Measurements from ENCODE around the gene LRMDA.

The LRMDA gene

GRCh38 chr10:75649466-75649865 is 218.0 kb downstream of the LRMDA start:
- Histone ChIP-seq H3K27me3 (ENCODE audit: control insufficient read depth, insufficient read depth, low read length) (no peaks in the 10 kb centered on the region), H3K4me1 (no peaks in the 10 kb centered on the region), H3K9me3 (ENCODE audit: control insufficient read depth, low read length) (no peaks in the 10 kb centered on the region), H3K4me3 (ENCODE audit: low read depth, low read length) (no peak overlapping the region), H3K9ac (no peak overlapping the region), H3K4me2 (ENCODE audit: low read length) (no peak overlapping the region), H3K27ac (no peak overlapping the region), H2AFZ (no peak overlapping the region), H3K36me3 (ENCODE audit: control insufficient read depth, insufficient read depth, low read length) (no peaks in the 10 kb centered on the region), H3K79me2 (no peaks in the 10 kb centered on the region)
- TF ChIP-seq, protein P1, sequence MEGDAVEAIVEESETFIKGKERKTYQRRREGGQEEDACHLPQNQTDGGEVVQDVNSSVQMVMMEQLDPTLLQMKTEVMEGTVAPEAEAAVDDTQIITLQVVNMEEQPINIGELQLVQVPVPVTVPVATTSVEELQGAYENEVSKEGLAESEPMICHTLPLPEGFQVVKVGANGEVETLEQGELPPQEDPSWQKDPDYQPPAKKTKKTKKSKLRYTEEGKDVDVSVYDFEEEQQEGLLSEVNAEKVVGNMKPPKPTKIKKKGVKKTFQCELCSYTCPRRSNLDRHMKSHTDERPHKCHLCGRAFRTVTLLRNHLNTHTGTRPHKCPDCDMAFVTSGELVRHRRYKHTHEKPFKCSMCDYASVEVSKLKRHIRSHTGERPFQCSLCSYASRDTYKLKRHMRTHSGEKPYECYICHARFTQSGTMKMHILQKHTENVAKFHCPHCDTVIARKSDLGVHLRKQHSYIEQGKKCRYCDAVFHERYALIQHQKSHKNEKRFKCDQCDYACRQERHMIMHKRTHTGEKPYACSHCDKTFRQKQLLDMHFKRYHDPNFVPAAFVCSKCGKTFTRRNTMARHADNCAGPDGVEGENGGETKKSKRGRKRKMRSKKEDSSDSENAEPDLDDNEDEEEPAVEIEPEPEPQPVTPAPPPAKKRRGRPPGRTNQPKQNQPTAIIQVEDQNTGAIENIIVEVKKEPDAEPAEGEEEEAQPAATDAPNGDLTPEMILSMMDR (IDR thresholded peaks at IDR 0.05) = no peak

GRCh38 chr10:75650648-75651047 is 219.2 kb downstream of the LRMDA start:
- TF ChIP-seq, protein P1 (IDR thresholded peaks at IDR 0.05) = no peak
- Histone ChIP-seq H3K9ac (no peak overlapping the region), H2AFZ (no peak overlapping the region), H3K27ac (no peak overlapping the region), H3K4me3 (ENCODE audit: low read depth, low read length) (no peak overlapping the region), H3K4me2 (ENCODE audit: low read length) (no peak overlapping the region), H3K27me3 (ENCODE audit: control insufficient read depth, insufficient read depth, low read length) (no peaks in the 10 kb centered on the region), H3K36me3 (ENCODE audit: control insufficient read depth, insufficient read depth, low read length) (no peaks in the 10 kb centered on the region), H3K9me3 (ENCODE audit: control insufficient read depth, low read length) (no peaks in the 10 kb centered on the region), H3K4me1 (no peaks in the 10 kb centered on the region), H3K79me2 (no peaks in the 10 kb centered on the region)

DNA sequence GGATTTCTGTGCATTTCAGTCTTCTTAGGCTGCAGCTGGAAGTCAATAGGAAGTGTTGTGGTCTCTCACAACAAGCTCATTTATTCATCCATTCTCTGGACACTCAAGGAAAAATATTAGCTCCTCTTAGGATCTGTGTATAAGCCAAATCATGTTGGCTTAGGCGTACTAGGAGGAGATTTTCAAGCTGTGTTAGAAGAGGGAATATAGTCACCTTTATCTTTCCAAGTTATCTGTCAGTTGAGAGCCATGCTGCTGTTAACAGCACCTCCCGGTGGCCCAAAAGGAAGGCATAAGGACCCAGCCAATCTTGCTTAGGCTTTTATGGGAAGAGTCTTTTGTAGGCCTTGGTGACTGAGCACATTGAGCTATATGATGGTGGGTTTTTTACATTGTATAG is 220.0 kb downstream of the LRMDA start:
- H3K36me3 ChIP-seq (ENCODE audit: control insufficient read depth, insufficient read depth, low read length) = no peaks in the 10 kb centered on the region
- TF ChIP-seq, protein P1 (IDR thresholded peaks at IDR 0.05) = no peak
- no peak overlapping the region for H3K4me2 ChIP-seq (ENCODE audit: low read length)
- no peak overlapping the region for H2AFZ ChIP-seq
- no peaks in the 10 kb centered on the region for H3K27me3 ChIP-seq (ENCODE audit: control insufficient read depth, insufficient read depth, low read length)
- H3K27ac ChIP-seq = no peak overlapping the region
- H3K4me3 ChIP-seq (ENCODE audit: low read depth, low read length) = no peak overlapping the region
- no peaks in the 10 kb centered on the region for H3K4me1 ChIP-seq
- no peaks in the 10 kb centered on the region for H3K9me3 ChIP-seq (ENCODE audit: control insufficient read depth, low read length)
- no peaks in the 10 kb centered on the region for H3K79me2 ChIP-seq
- no peak overlapping the region for H3K9ac ChIP-seq

GRCh38 chr10:75652146-75652740 is 220.8 kb downstream of the LRMDA start:
- Histone ChIP-seq H3K9me3 (ENCODE audit: control insufficient read depth, low read length) (no peaks in the 10 kb centered on the region), H3K36me3 (ENCODE audit: control insufficient read depth, insufficient read depth, low read length) (no peaks in the 10 kb centered on the region), H3K4me1 (no peaks in the 10 kb centered on the region), H2AFZ (no peak overlapping the region), H3K4me3 (ENCODE audit: low read depth, low read length) (no peak overlapping the region), H3K9ac (no peak overlapping the region), H3K27ac (no peak overlapping the region), H3K4me2 (ENCODE audit: low read length) (no peak overlapping the region), H3K27me3 (ENCODE audit: control insufficient read depth, insufficient read depth, low read length) (no peaks in the 10 kb centered on the region), H3K79me2 (no peaks in the 10 kb centered on the region)
- TF ChIP-seq, protein P1 (IDR thresholded peaks at IDR 0.05) = no peak

- Histone ChIP-seq H3K27ac (no peak overlapping the region), H3K4me1 (no peaks in the 10 kb centered on the region), H3K9ac (no peak overlapping the region), H3K9me3 (ENCODE audit: control insufficient read depth, low read length) (no peaks in the 10 kb centered on the region), H2AFZ (no peak overlapping the region), H3K36me3 (ENCODE audit: control insufficient read depth, insufficient read depth, low read length) (no peaks in the 10 kb centered on the region), H3K4me3 (ENCODE audit: low read depth, low read length) (no peak overlapping the region), H3K27me3 (ENCODE audit: control insufficient read depth, insufficient read depth, low read length) (no peaks in the 10 kb centered on the region), H3K4me2 (ENCODE audit: low read length) (no peak overlapping the region), H3K79me2 (no peaks in the 10 kb centered on the region)
- TF ChIP-seq, protein P1 (IDR thresholded peaks at IDR 0.05) = no peak
Measured at GRCh38 chr10:75653761-75654160, 222.3 kb downstream of the LRMDA start.

All from parathyroid adenoma (tissue), 2 donors.